HG03521 (cell line): ENCODE data around the gene KLHDC10.
"Not testable (repeated sequence)": the region's sequence is repeated elsewhere in the genome, so short reads cannot be mapped to it uniquely, and the experiment has no call there.

ENCODE experiments used
- ATAC-seq: cut with Tn5 transposase; IDR thresholded peaks from one replicate; pipeline ENCODE4 v1.9.1; 2021; ENCODE audit warnings: mild to moderate bottlenecking, moderate library complexity; ENCODE audit not compliant: unreplicated experiment

KLHDC10 gene

GRCh38 chr7:130152493-130153210, 82.3 kb downstream of the KLHDC10 start:
- no peak for ATAC-seq

GRCh38 chr7:130153211-130153908, 83.0 kb downstream of the KLHDC10 start:
- no peak for ATAC-seq

GRCh38 chr7:130154131-130154500, 83.8 kb downstream of the KLHDC10 start:
- ATAC-seq: no peak

- no peak for ATAC-seq
Observed at GRCh38 chr7:130154501-130155317, 84.4 kb downstream of the KLHDC10 start.

- no peak for ATAC-seq
Observed at GRCh38 chr7:130156140-130156539, 85.8 kb downstream of the KLHDC10 start.

- no peak for ATAC-seq
Observed at GRCh38 chr7:130157700-130158099, 87.4 kb downstream of the KLHDC10 start.

- ATAC-seq: no peak
Observed at GRCh38 chr7:130160023-130160422, 89.7 kb downstream of the KLHDC10 start.

- ATAC-seq: no peak
Observed at GRCh38 chr7:130160455-130160854, 90.1 kb downstream of the KLHDC10 start.

- no peak for ATAC-seq
Observed at GRCh38 chr7:130162196-130162595, 91.9 kb downstream of the KLHDC10 start.

GRCh38 chr7:130174237-130174959, 104.1 kb downstream of the KLHDC10 start:
- ATAC-seq: no peak

GRCh38 chr7:130178251-130178650, 107.9 kb downstream of the KLHDC10 start:
- ATAC-seq: no peak

- ATAC-seq: no peak
Observed at GRCh38 chr7:130179631-130180030, 109.3 kb downstream of the KLHDC10 start.

GRCh38 chr7:130180571-130181262, 110.4 kb downstream of the KLHDC10 start:
- ATAC-seq: no peak

- no peak for ATAC-seq
Observed at GRCh38 chr7:130181263-130181605, 110.9 kb downstream of the KLHDC10 start.

- peak; percentile 53 for ATAC-seq
Observed at GRCh38 chr7:130182990-130183389, 112.7 kb downstream of the KLHDC10 start.

- not testable (repeated sequence) for ATAC-seq
Observed at GRCh38 chr7:130184349-130184748, 114.0 kb downstream of the KLHDC10 start.
